Natural killer cell treated with Interleukin-12 subunit alpha and Interleukin-12 subunit beta and Interleukin-15 and Interleukin-18, amount 100 ng/mL, for 72 hours (primary cell): ENCODE data around the gene VSX1. TPM values are rescaled to one million over a fixed set of nuclear protein-coding genes. Genes with fewer than 3 reads are reported as not detected.
A peak's percentile ranks its signal among the peaks of the same experiment; 100 is the strongest.

ENCODE experiments used
- ATAC-seq, 2 donors: fragments of 150-1000 bp; cut with Tn5 transposase in 1 of 2; sonication (Bioruptor Pico), chemical (Tn5 transposase) in 1 of 2; 2 replicates each; pipeline ENCODE4 v1.10.0; 2021
- DNase-seq: peaks from one replicate; pipeline ENCODE4 v3.0.0; 2022; ENCODE audit warnings: low spot score
- H3K27ac Mint-ChIP-seq, 2 donors: 1 replicate in 1 of 2; 2 replicates in 1 of 2; pipeline ENCODE4 v1.8.0; 2022; ENCODE audit warnings: mixed read lengths in 2 of 2, mild to moderate bottlenecking in 1 of 2, moderate library complexity in 1 of 2
- H3K27me3 Mint-ChIP-seq, 2 donors: 1 replicate in 1 of 2; 2 replicates in 1 of 2; pipeline ENCODE4 v1.8.0; 2022; ENCODE audit warnings: mixed read lengths in 2 of 2
- H3K36me3 Mint-ChIP-seq: one replicate; pipeline ENCODE4 v1.8.0; 2022; ENCODE audit warnings: mixed read lengths
- H3K4me1 Mint-ChIP-seq, 2 donors: 1 replicate in 1 of 2; 2 replicates in 1 of 2; pipeline ENCODE4 v1.8.0; 2022; ENCODE audit warnings: low read depth in 2 of 2, mixed read lengths in 2 of 2, mild to moderate bottlenecking in 1 of 2
- H3K4me3 Mint-ChIP-seq: one replicate; pipeline ENCODE4 v1.8.0; 2022; ENCODE audit warnings: mixed read lengths
- H3K9me3 Mint-ChIP-seq: 2 replicates; pipeline ENCODE4 v1.8.0; 2022; ENCODE audit warnings: mixed read lengths
- total RNA-seq, 2 donors: library from RNA; stranded (reverse); gene quantifications; one replicate each; pipeline ENCODE4 v1.2.3, GENCODE V29; 2022

The VSX1 gene
- total RNA-seq, 2 donors from 2014 or later: not detected

DNA sequence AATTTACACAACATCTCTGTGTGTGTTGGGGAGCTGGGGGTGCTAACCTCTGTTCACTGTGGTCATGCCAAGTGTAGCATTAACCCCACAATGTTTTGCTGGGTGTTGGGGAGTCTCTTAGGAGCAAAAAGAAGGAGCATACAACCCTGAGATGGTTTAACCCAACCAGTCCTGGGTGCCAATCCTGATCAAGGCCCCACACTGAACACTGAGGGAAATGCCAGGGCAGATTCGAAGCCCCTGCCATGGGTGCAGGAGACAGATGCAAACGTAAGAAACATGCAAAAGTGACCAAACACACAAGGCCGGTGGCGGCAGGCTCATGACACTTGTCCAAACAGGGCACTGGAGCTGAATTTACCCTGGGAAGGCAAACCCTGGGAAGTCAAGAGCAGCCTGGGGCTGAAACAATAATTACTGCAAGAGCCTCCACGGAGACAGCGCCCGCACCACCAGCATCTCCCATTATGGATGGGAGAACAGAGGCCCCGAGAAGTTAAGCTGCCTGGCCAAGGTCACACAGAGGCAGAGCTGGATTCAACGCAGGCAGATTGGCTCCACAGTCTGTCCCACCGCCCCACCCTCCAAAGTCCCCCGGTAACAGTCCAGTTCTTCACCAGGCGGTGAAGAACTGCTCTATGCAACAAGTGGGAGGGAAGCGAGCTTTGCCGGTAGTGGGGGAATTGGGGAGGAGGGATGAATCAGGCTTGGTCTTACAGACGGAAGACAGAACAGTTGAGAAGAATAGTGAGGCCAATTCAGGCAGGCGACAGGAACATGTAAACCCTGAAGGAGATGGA lies 32.5 kb downstream of the VSX1 start:
- H3K4me3 Mint-ChIP-seq: no peak overlapping the region
- H3K27ac Mint-ChIP-seq: peak overlapping the region in 1 of 2 donors; percentile 66
- no peaks in the 10 kb centered on the region for H3K27me3 Mint-ChIP-seq
- H3K4me1 Mint-ChIP-seq: peaks cover 31 to 47% of the 10 kb centered on the region in 2 donors
- ATAC-seq (no peak), DNase-seq (no peak)
- no peaks in the 10 kb centered on the region for H3K9me3 Mint-ChIP-seq
- H3K36me3 Mint-ChIP-seq: no peaks in the 10 kb centered on the region

GRCh38 chr20:25048519-25048952 lies 33.4 kb downstream of the VSX1 start:
- Mint-ChIP-seq H3K36me3 (no peaks in the 10 kb centered on the region), H3K27me3 (no peaks in the 10 kb centered on the region), H3K9me3 (no peaks in the 10 kb centered on the region), H3K4me3 (no peak overlapping the region), H3K27ac (peak overlapping the region in 1 of 2 donors; percentile 66), H3K4me1 (peaks cover 23 to 38% of the 10 kb centered on the region in 2 donors)
- DNase-seq (no peak), ATAC-seq (no peak)

- H3K36me3 Mint-ChIP-seq: no peaks in the 10 kb centered on the region
- no peak overlapping the region for H3K4me3 Mint-ChIP-seq
- DNase-seq (no peak), ATAC-seq (no peak)
- H3K9me3 Mint-ChIP-seq: no peaks in the 10 kb centered on the region
- H3K27ac Mint-ChIP-seq: no peak overlapping the region
- H3K4me1 Mint-ChIP-seq: peaks cover 25 to 40% of the 10 kb centered on the region in 2 donors
- H3K27me3 Mint-ChIP-seq: no peaks in the 10 kb centered on the region
These were observed 34.2 kb downstream of the VSX1 start for GRCh38 chr20:25047766-25048165.

DNA sequence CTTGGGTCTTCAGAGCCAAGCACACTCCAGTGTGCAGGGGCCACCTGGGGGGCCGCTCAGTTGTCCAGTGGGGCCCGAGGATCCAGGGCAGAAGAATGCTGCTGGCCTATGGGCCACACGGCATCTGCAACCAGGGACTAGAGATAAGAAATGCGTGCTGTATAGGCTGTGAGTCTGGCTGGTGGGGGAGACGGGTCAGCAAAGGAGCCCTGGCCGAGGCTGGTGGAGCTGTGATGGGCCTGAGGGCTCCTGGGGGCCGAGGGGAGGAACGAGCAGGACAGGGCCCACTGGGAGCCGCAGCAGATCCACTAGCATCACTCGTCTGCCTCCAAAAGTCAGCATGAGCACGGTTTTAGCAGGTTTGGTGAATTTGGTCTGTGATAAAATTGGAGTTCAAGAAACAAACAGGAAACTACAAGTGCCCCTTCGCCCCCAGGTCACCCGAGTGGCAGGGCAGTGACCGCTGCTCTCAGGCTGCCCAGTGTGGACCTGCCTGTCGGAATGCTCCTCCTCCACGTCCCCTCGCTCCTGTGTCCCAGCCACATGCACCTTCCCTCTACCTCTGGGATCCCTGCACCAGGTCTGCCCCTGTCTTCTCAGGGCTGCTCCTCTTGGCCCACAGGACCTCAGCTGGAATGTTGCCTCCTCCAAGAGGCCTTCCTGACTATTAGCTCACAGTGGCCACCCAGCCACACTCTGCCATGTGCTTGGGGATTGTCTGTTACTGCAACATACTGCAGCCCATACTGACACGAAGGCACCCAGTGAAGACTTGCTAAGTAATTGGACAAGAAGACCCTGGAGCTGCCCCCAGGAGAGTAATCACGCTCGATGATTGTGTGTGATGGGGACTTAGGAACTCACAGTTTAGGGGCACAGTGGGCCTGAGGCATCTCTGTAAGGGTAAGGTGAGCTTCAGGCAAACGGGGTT lies 34.9 kb downstream of the VSX1 start:
- H3K36me3 Mint-ChIP-seq: no peaks in the 10 kb centered on the region
- peaks cover 27 to 36% of the 10 kb centered on the region in 2 donors for H3K4me1 Mint-ChIP-seq
- no peaks in the 10 kb centered on the region for H3K9me3 Mint-ChIP-seq
- no peaks in the 10 kb centered on the region for H3K27me3 Mint-ChIP-seq
- DNase-seq: no peak
- ATAC-seq: no peak
- H3K4me3 Mint-ChIP-seq: no peak overlapping the region
- H3K27ac Mint-ChIP-seq: no peak overlapping the region

GRCh38 chr20:25046181-25046641 lies 35.7 kb downstream of the VSX1 start:
- no peaks in the 10 kb centered on the region for H3K36me3 Mint-ChIP-seq
- no peak overlapping the region for H3K27ac Mint-ChIP-seq
- H3K4me3 Mint-ChIP-seq: no peak overlapping the region
- peaks cover 21 to 34% of the 10 kb centered on the region in 2 donors for H3K4me1 Mint-ChIP-seq
- DNase-seq: no peak
- H3K9me3 Mint-ChIP-seq: no peaks in the 10 kb centered on the region
- ATAC-seq: no peak
- H3K27me3 Mint-ChIP-seq: no peaks in the 10 kb centered on the region

DNA sequence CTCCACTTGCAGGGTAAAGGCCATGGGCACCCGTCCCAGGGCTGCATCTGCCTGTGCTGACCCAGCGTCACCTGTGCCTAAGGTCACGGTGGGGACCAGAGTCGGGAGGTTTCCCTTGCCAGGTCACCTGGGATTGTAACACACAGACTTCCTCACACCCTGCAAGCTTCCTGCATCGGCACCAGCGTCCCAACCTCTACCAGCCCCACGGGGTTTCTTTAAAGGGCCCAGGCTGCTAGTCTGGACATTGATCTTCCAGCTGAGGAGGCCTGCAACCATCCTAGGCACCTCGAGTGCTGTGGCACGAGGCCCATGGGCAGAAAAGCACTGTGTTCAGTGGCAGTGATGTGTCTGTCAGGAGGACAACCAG lies 36.6 kb downstream of the VSX1 start:
- Mint-ChIP-seq H3K27ac (no peak overlapping the region), H3K36me3 (no peaks in the 10 kb centered on the region), H3K9me3 (no peaks in the 10 kb centered on the region), H3K4me3 (no peak overlapping the region), H3K4me1 (peaks cover 17 to 28% of the 10 kb centered on the region in 2 donors), H3K27me3 (no peaks in the 10 kb centered on the region)
- DNase-seq (no peak), ATAC-seq (no peak)

DNA sequence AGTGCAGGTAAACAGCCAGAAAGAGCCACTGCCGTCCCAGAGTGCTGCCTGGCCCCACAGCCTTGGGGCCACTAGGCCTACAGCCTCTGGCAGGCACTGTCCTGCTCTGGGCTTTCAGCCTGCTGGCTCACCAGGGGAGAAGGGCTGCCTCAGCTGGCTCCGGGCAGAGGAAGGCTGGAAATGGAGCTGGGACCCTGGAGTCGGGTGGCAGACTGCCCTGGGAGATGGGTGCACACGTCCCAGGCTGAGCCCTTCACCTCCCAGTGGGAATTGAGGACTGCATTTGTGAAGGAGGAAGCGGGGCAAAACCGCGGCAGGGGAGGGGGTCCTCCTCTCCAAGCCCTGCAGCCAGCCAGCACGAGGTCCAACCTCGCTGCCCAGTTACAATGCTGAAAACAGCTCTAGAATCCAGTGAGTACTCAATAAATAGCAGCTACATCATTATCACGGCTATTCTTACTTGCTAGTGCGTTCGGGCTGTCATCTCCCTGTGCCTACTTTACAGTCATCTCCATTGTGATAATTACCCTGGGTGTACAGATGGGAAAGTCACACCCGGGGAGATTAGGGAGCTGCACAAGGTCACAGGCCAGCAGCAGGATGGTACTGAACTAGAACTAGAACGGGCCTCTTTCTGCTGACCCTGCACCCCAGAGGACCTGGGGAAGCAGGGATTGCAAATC lies 37.1 kb downstream of the VSX1 start:
- ATAC-seq: no peak
- H3K36me3 Mint-ChIP-seq: no peaks in the 10 kb centered on the region
- no peak overlapping the region for H3K27ac Mint-ChIP-seq
- H3K4me3 Mint-ChIP-seq: no peak overlapping the region
- no peaks in the 10 kb centered on the region for H3K9me3 Mint-ChIP-seq
- DNase-seq: no peak
- peaks cover 17 to 26% of the 10 kb centered on the region in 2 donors for H3K4me1 Mint-ChIP-seq
- no peaks in the 10 kb centered on the region for H3K27me3 Mint-ChIP-seq

DNA sequence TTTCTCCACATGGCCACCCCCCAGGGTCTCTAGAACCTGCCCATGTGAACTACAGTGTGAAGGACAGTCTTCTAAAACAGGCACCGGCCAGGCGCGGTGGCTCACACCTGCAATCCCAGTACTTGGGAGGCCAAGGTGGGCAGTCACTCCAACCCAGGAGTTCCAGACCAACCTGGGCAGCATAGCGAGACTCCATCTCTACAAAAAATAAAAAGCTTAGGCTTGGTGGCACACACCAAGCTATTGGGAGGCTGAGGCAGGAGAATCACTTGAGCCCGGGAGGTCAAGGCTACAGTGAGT lies 37.7 kb downstream of the VSX1 start:
- no peaks in the 10 kb centered on the region for H3K9me3 Mint-ChIP-seq
- ATAC-seq (no peak), DNase-seq (no peak)
- peak overlapping the region; percentile 97 to 99 for H3K27ac Mint-ChIP-seq
- H3K4me3 Mint-ChIP-seq: no peak overlapping the region
- peaks cover 16 to 22% of the 10 kb centered on the region in 2 donors for H3K4me1 Mint-ChIP-seq
- H3K27me3 Mint-ChIP-seq: no peaks in the 10 kb centered on the region
- H3K36me3 Mint-ChIP-seq: no peaks in the 10 kb centered on the region

- Mint-ChIP-seq H3K4me3 (peak overlapping the region; percentile 76), H3K4me1 (peaks cover 11 to 18% of the 10 kb centered on the region in 2 donors), H3K9me3 (no peaks in the 10 kb centered on the region), H3K27me3 (no peaks in the 10 kb centered on the region), H3K36me3 (no peaks in the 10 kb centered on the region), H3K27ac (peak overlapping the region; percentile 97 to 99)
- no peak for ATAC-seq
- DNase-seq: no peak
These were observed 38.3 kb downstream of the VSX1 start for GRCh38 chr20:25043499-25044260.

DNA sequence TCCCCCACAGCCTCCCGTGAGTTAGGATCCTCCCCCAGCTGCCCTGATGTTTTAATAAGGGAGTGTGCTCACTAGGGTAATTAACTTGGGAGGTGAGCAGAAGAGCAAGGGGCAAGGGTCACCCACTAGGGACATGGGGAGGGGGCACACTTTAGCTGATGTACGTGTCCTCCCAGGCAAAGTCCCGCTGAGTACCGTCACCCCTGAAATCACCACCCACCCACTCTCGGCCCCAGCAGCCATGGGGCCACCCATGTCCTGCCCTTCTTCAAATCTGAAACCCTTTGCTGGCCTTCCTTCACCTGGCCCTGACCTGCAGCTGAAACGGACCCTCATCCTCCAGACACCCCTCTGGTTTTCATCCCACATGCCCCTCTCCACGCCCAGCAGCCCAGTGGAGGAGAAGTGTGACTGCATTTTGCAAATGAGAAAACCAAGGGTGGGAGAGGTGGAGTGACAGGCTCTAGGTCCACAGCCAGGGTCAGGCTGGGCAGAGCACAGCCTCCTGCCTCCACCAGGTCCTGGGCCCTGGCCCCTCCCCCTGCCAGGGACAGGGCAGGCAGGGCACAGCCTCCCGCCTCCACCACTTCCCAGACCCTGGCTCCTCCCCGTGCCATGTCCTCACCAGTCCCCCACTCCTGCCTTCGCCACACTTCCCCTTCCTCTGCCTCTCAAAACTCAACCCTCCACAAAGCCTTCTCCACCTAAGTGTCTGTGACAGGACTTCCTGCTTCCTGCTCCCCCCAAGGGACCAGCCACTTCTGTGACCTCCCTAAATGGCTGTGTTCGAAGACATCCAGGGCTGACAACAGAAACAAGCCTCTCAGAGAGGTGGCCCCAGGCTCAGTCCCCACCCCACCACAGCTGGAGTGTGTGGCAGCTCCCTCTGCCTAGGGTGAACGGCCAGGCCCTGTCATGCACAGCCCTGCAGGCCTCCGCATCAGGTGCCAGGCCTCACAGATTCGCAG lies 39.1 kb downstream of the VSX1 start:
- DNase-seq: peak; percentile 70
- Mint-ChIP-seq H3K4me3 (peak overlapping the region; percentile 76), H3K27ac (peak overlapping the region; percentile 97 to 99), H3K9me3 (no peaks in the 10 kb centered on the region), H3K27me3 (no peaks in the 10 kb centered on the region), H3K4me1 (peaks cover 12 to 23% of the 10 kb centered on the region in 2 donors), H3K36me3 (no peaks in the 10 kb centered on the region)
- ATAC-seq: peak; percentile 84 to 86

DNA sequence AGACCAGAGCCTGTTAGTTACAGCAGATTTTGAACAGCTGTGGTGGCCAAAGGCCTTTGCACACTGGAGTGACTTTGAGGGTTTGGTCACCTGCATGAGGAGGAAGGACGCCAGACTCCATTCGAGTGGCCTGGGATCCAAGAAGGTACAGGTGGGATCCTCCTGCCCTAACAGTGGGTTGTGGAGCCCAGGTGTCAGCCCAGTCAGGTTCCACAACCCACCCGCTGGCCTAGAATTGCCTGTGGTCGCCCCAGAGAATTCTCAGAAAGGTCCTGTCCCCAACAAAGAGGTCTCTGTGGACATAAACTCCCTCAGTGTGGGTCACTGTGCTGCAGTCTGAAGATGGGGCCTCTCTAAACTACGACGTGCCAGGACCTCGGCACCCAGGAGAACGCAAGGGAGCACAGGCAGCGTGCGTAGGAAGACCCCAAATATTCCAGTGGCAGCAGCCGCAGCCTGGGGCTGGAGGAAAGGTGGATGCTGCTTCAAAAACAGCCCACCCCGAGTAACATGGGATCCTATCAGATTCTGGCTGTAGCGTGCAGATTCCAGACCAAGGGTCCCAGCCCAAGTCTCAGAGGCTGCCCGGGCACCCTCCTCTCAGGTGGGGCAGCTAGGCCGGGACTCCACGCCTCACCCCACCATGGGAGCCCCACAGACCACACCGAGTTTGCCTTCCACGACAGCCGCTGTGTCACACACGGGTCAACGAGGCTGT lies 40.0 kb downstream of the VSX1 start:
- Mint-ChIP-seq H3K4me1 (peaks cover 20 to 31% of the 10 kb centered on the region in 2 donors), H3K27ac (peak overlapping the region; percentile 97 to 99), H3K27me3 (no peaks in the 10 kb centered on the region), H3K9me3 (no peaks in the 10 kb centered on the region), H3K4me3 (no peak overlapping the region), H3K36me3 (no peaks in the 10 kb centered on the region)
- ATAC-seq: no peak
- DNase-seq: no peak

- Mint-ChIP-seq H3K4me3 (no peak overlapping the region), H3K27me3 (no peaks in the 10 kb centered on the region), H3K36me3 (no peaks in the 10 kb centered on the region), H3K27ac (peak overlapping the region in 1 of 2 donors; percentile 99), H3K9me3 (no peaks in the 10 kb centered on the region), H3K4me1 (peaks cover 36 to 41% of the 10 kb centered on the region in 2 donors)
- ATAC-seq (no peak), DNase-seq (no peak)
These were observed 41.5 kb downstream of the VSX1 start for GRCh38 chr20:25040438-25040831.
